Measurements from ENCODE around the gene ADAM8.

DNA sequence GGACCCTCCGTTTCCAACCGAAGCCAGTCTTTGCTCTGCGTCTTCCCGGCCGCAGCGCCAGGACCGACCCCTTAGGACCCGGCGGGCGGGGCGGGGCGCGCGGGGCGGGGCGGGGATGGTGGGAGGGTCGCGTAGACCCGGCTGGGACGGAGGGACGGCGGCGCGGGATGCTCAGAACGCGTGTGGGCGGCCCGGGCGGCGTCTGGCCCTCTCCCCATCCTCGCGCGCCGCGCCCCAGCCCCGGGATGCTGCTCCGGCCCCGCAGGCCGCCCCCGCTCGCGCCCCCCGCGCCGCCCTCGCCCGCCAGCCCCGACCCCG is 46.7 kb downstream of the ADAM8 start, which contains the start of gene UTF1:
- TF ChIP-seq SRF (IDR thresholded peaks at IDR 0.05; ENCODE audit: low read depth, low read length) (no peak), EZH2 (IDR thresholded peaks at IDR 0.05; ENCODE audit: low read depth, low read length, severe bottlenecking) (no peak), POLR2A (IDR thresholded peaks at IDR 0.05; ENCODE audit: control extremely low read depth in 1 of 2, low read depth in 2 of 2, low read length in 2 of 2) (no peak), CTCF (IDR thresholded peaks at IDR 0.05; ENCODE audit: control extremely low read depth in 1 of 3, insufficient read depth in 1 of 3, low read depth in 1 of 3, low read length in 3 of 3) (no peak), EP300 (IDR thresholded peaks at IDR 0.05; ENCODE audit: borderline replicate concordance in 1 of 2, low read depth in 2 of 2, low read length in 2 of 2) (no peak), YY1 (IDR thresholded peaks at IDR 0.05; ENCODE audit: low read depth, low read length) (no peak), RBBP5 (IDR thresholded peaks at IDR 0.05; ENCODE audit: borderline replicate concordance, low read depth, low read length) (no peak), BCL11A (IDR thresholded peaks at IDR 0.05; ENCODE audit: low read depth in 2 of 2, low read length in 2 of 2) (no peak), SIN3A (conservative IDR thresholded peaks at IDR 0.05 in 1 of 2, IDR thresholded peaks at IDR 0.05 in 1 of 2; ENCODE audit: low read depth in 1 of 2, low read length in 2 of 2) (no peak), NRF1 (IDR thresholded peaks at IDR 0.05; ENCODE audit: low read depth, low read length) (no peak), ATF3 (IDR thresholded peaks at IDR 0.05; ENCODE audit: insufficient read depth, low read depth, low read length) (no peak), EGR1 (IDR thresholded peaks at IDR 0.05; ENCODE audit: borderline replicate concordance, low read depth, low read length) (no peak), CHD2 (IDR thresholded peaks at IDR 0.05; ENCODE audit: low read length) (no peak)
- TF ChIP-seq, protein P1, sequence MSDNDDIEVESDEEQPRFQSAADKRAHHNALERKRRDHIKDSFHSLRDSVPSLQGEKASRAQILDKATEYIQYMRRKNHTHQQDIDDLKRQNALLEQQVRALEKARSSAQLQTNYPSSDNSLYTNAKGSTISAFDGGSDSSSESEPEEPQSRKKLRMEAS (IDR thresholded peaks at IDR 0.05): no peak
